Measurements from ENCODE around the gene SLC1A4.
"Not testable (repeated sequence)": the region's sequence is repeated elsewhere in the genome, so short reads cannot be mapped to it uniquely, and the experiment has no call there.

Gene SLC1A4

DNA sequence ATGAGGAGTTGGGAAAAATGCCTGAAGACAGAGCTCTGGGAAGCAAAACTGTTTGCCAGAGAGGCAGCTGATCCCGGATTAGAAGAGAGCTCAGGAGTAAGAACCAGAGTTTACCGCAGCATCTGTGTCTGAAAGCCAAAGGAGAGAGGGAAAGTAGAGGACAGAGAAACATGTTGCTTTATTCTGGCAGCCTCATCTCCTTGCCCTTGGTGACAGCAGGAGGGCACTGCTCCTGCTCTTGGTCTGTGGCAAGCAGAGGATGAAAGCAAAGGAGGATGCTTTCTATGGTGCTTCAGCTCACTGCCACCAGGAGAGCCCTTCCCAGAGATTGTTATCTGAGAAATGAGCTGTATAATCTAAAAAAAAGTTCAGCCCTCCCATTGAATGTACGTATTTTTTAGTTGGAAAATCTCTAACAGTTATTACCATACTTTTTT is 7.7 kb downstream of the SLC1A4 start:
- DNase-seq, result no peak

DNA sequence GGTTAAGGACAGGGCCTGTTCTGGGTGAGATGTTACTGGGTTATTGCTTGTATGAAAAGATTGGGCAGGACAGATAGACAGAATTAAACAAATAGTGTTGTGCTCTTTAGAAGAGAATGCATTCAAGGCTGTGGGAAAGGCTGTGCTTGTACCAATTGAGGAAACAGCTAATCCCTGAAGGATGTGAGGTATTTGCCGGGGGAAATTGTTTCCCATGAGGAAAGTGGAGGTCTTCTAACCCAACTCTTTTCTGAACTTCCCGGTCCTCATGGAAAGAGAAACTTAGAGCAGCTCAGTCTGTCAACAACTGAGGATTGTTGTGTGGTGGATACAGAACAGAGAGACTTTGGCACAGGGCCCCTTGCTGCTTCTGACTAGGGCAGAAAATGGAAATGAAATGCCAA is 9.5 kb downstream of the SLC1A4 start:
- DNase-seq, result no peak

DNA sequence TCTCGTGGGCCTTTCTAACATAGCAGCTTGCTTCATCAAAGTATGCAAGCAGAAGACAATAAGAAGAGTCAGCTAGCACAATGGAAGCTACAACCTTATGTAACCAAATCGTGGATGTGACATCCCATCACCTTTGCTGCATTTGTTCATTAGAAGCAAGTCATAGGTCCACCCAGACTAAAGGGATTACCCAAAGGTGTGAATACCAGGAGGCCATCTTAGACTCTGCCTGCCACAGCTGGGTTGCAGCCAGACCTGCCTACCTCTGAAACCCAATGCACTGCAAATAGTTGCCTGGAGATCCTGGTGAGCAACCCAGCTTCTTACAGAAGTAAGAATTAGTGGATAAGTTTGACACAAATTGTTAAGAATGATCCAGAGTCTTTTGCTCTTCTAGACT is 10.6 kb downstream of the SLC1A4 start:
- no peak for DNase-seq

DNA sequence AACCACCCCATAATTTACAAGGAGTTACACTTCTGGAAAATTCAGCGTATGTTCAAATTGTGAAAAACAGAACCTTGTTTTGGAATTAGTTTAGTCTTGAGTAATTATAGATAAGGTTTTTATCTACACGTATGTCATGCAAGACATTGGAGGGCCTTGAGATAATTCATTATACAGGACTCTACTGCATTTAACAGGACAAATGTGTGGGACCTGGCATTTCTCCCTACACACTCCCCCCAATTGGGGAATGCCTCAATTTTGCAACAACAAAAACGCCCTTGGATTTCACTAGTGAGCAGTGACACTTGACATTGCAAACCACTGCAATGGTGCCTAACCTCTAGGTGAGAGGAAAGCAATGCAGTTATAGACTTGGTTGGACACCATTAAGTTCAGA is 11.4 kb downstream of the SLC1A4 start:
- no peak for DNase-seq

DNA sequence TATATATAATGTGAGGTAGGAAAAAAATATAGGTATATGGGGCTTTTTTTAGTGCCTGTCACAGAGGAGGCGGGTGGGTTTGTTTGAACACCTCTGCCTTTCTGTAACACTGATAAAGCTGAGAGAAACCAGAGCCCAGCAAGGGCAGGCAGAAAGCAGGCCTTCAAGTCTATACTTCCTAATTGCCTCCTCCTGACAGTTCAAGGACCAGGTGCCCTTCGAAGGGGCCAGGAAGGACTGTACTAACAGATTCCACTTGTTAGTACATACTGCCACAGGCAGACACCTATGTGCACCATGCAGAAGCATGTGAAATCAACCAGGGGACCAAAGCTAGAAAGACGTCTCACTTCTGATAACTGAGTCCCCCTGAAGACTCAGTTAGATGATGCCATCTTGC is 13.8 kb downstream of the SLC1A4 start:
- no peak for DNase-seq

DNA sequence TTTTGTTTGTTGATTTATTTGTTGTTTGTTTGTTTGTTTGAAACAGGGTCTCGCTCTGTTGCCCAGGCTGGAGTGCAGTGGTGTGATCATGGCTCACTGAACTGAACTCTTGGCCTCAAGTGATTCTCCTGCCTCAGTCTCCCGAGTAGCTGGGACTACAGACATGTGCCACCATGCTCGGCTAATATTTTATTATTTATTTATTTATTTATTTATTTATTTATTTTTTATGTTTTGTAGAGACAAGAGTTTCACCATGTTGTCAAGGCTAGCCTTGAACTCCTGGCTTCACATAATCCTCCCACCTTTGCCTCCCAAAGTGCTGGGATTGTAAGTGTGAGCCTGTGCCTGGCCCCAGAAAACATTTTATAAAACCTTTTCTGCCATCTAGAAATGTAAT is 15.0 kb downstream of the SLC1A4 start:
- DNase-seq, result not testable (repeated sequence)

DNA sequence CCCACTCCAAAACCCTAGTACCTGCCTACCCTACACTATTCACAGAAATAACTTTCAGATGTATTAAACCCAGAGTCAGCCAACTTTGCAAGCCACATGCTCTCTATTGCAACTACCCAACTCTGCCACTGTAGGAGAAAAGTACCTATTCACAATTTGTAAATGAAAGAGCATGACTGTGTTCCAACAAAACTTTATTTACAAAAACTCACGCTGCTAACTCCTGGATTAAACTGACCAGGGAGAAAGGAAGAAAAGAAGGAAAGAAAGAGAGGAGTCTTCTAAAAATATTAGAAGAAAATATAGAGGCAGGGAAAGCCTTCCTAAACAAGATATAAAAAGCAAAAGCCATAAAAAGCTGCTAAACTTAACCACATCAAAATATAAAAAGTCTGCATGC is 24.6 kb downstream of the SLC1A4 start:
- no peak for DNase-seq

DNA sequence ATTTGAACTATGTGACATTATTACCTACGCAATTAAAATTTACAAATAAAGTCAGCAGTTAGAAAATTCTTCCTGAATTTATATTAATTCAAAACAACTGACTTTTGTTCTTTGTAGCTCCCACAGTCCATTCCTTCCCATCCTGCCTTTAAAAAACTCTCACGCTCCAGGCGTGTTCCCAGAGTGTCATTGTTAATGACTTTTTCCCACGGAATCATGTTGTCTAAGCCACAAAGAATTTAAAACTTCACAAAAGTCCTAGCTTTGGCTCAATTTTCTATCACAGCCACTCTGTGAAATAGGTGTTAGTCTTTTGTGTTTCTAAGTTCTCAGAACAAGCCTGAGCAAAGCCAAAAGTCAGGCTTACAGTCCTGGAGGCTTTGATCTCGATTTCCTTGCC is 26.5 kb downstream of the SLC1A4 start:
- DNase-seq, result no peak

DNA sequence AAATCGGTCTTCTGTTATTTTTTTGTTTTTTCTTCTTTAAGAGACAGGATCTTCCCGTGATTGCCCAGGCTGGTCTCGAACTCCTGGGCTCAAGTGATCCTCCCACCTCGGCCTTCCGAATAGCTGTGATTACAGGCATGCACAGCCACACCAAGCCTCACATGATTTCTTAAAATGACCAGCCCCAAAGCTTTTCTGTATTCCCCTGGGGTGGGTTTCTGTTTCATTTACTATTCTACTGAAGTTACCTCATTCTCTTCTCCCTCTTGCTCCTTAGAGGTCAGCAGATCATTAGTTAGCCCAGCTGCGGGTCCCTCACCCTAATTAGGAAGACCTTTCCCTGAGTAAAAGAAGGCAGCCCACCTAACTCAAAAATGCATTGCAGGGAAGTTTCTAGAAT is 27.6 kb downstream of the SLC1A4 start:
- no peak for DNase-seq

DNA sequence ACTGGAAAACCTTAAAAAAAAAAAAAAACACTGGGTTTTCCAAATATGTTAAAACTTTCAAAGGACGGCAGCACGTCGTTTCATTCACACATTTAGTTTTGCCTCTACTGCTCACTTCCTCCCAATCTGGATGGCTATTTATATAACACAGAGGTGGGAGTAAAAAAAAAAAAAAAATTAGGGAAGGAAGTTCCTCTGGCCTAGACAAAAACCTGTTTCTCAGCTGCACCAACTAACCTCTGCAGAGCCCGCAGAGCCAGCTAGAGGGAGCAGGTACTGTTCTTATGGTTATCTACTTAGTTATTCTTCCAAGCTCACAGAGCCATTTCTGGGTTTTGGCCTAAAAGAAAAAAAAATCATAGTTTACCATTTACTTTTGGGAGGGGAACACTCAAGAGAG is 28.1 kb downstream of the SLC1A4 start:
- no peak for DNase-seq

DNA sequence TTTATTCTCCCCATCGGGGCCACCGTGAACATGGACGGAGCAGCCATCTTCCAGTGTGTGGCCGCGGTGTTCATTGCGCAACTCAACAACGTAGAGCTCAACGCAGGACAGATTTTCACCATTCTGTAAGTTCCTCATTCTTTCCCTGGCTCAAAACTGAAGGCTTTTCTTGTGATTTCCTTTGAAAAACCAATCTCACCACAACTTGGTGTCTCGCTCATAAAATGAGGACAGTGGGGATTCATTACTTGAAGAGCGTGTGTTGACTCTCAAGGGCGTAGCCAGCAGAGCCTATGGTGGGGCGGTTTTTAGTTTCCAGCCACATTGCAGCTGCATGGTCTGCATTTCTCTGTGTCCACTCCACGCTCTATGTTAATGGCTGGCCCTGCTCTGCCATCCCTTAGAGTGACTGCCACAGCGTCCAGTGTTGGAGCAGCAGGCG is 29.0 kb downstream of the SLC1A4 start:
- no peak for DNase-seq

DNA sequence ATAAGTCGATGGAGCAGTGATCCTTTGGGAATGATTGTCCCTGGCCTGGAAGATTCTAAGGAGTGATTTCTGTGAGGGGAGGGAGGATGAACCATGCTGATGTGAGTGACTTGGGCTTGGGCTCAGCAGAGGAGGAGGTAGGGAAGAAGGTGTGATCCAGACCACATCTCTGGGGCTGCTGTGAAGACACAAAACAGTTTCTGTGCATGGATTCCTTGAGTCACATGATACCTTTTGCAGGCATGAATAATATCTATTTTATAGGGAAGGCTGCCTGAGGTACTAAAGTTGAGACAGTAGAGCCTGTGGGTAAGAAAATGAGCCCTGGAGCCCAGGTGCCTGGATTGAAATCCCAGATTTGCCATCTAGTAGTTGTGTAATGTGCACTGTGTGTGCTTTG is 29.8 kb downstream of the SLC1A4 start:
- DNase-seq, result no peak

DNA sequence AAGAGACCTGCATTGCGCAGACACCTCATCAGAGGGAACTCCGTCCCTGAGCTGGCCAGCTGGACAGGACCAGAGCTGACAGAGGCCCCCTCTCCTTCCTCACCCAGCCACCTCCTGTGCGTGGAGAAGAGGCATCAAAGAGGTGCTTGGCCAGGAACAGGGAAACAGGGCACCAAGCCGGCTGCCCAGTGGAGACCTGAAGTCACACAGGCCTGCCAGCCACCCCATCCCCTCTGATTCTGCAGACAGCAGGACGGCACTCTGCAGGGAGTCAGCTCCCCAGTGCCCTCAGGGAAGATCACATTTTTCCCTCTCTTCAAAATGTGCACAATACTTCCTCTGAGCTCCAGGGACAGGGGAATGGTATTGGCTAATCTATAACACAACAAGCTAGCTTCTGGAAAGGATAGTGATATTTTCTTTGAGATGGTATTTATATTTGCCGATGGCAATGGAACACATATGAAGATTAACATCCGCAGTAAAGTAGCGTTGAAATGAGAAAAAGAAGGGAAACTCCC is 30.5 kb downstream of the SLC1A4 start:
- no peak for DNase-seq

DNA sequence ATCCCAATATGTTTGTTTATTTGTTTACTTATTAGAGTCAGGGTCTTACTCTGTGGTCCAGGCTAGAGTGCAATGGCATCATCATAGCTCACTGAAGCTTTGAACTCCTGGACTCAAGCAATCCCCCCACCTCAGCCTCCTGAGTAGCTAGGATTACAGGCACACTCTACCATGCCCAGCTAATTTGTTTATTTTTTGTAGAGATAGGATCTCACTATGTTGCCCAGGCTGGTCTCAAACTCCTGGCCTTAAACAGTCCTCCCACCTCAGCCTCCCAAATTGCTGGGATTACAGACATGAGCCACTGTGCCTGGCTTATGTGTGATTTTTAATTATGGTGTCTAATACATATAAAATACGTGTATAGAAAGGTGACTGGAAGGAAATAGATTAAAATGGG is 31.1 kb downstream of the SLC1A4 start:
- not testable (repeated sequence) for DNase-seq

DNA sequence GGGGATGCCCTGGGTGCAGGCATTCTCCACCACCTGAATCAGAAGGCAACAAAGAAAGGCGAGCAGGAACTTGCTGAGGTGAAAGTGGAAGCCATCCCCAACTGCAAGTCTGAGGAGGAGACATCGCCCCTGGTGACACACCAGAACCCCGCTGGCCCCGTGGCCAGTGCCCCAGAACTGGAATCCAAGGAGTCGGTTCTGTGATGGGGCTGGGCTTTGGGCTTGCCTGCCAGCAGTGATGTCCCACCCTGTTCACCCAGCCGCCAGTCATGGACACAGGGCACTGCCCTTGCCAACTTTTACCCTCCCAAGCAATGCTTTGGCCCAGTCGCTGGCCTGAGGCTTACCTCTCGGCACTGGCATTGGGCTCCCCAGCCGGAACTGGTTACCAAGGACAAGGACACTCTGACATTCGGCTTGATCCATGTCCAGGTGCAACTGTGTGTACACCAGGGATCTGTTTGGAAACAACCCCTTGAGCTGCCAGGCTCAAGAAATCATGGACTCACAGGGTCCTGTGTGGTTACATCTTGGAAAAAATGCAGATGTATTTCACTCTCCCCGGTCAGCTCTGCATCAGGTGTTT is 31.8 kb downstream of the SLC1A4 start:
- no peak for DNase-seq

DNA sequence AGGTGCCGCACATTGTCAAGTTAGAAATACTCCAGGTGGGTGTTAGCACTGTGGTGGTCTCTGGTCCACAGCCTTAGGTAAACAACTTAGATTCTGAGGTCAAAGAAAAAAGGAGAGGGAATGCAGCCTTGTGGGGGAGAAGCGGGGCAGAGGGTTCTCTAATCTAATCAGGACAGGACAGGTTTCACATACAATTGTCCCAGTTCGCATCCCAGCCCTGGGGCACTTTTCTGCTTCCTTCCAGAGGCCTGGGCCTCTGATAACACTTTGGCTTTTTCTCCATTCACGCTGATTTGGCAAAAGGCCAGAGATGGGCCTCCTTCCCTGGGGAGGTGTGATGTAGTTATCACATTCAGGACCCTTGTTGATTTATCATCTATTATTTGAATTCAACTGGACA is 32.5 kb downstream of the SLC1A4 start:
- DNase-seq, result no peak

DNA sequence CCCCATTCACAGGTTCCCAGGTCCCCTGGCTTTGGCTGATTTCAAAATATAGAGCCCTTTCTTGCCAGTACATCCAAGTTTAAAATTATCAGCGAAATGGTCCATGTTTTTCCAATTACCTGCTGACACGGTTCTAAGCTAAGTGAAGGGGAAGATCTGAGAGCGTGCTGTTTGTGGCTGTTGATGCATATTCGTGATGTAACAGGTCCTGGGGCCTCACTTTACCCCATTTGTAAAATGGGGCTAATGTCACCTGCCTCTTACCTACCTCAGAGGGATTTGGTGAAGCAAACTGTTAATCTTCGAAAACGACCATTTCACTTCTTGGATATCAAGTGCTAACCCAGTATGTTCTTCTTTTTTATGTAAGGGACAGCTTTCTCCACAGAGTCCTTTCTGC is 33.0 kb downstream of the SLC1A4 start:
- DNase-seq, result no peak

DNA sequence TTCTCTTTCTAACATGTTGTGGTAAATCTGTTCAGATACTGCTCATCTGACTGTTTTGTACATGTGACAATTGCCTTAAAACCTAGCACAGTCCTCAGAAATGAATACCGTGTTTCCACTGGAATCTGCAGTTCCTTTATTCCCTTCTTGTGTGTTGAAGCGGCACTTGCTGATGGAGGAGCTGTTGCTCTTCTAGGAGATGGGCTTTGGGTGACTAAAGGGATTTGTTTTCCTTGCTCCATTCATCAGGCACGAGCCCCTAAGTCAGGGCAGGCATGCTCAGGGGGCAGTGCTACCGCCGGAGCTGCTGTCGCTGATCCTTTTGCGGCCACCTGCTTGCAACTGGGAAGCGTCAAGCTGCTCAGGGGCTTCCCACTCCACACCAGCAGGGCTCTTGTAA is 34.5 kb downstream of the SLC1A4 start:
- no peak for DNase-seq

DNA sequence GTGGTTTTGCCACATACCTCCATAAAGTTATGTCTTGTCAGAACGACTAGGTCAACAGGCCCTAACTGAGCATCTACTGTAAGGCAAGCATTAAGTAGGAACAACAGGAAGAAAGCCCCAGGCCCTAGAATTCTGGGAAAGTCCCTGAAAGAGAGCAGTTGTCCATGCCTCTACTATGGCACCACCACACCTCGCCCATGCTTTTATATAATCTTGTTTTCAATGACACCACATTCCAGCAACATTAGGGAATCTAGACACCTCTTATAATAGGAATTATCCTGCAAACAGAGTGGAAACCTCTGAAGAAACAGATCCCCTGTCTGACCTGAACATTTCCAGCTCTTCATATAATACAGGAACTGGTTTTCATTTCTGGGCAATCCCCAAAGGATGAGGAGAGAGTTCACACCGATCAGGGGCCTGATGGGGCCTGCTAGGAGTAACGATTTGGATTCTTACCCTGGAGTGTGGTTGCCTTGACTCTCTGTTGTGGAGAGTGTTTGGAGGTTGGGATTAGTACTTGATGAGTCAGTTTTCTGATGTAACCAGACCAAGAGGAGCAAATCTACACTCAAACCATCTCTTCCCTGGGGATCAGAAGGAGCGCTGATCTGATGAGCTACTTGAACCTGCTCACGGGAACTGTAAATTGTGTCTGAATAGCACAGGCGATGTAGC is 35.1 kb downstream of the SLC1A4 start:
- no peak for DNase-seq

DNA sequence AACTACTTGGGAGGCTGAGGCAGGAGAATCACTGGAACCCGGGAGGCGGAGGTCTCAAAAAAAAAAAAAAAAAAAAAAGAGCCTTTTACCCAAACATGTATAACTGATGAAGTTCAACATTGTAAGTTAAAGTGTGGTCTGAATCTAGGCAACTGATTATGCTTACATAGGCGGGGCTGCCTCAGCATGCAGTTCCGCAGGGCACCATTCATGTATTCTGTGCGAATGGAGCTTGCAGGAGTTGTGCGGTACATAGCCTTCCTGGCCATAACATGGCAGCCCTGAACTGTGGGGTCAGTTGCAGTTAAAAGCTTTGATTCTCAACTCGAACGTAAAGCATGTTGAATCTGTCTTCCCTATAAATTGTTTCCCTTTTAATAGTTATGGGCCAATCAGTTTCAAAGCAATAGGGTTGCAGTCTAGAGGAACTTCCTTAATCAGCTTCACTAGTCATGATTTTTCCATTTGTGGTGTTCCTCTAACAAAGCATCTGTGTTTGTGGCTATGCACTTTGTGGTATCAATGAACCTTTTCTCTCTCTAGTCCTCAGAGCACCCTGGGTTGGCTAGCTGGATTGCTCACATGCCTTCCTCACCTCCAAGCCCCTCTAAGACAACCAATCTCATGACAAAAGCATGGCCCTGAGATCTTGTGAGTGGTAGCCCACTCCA is 36.4 kb downstream of the SLC1A4 start:
- no peak for DNase-seq

DNA sequence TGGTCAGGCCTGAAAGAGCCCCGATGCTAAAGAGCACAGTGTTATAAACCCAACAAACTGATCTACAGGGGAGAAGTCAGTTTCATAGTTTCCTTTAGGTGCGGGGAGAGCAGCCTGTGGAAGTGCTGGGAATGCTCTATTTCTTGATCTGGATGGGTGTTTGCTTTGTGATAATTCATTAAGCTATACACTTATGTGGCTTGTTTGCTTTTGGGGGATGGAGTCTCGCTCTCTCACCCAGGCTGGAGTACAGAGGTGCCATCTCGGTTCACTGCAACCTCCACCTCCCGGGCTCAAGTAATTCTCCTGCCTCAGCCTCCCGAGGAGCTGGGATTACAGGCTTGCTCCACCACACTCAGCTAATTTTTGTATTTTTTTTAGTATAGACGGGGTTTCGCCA is 37.0 kb downstream of the SLC1A4 start:
- no peak for DNase-seq

DNA sequence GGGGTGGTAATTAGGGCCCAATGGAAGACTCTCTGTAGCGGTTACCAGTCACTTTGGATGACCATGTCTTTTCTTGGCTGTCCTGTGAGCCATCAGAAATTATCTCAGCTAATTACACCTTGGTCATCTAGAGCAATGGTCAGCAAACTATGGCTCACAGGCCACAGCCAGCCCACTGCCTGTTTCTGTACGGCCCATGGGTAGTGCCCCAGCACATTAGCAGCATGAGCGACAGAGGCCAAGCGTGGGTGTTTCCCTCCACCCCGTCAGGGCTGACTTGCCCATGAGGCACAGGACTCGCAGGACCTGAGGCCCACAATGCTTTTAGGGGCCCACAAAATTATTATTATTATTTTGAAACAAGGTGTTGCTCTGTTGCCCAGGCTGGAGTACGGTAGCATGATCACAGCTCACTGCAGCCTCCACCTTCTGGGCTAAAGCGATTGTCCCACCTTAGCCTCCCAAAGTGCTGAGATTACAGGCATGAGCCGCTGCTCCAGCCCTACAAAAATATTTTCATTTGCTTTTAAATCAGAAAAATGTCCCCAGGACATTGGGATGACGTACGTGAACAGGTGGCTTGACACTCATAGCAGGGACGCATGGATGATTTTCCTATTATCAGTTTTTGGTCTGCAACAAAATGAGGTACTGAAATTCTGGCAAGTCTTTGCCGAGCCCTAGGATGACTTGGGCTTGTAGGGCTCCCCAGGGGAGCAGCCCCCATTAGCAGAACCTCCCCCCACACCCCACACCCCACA is 37.7 kb downstream of the SLC1A4 start:
- DNase-seq, result no peak

DNA sequence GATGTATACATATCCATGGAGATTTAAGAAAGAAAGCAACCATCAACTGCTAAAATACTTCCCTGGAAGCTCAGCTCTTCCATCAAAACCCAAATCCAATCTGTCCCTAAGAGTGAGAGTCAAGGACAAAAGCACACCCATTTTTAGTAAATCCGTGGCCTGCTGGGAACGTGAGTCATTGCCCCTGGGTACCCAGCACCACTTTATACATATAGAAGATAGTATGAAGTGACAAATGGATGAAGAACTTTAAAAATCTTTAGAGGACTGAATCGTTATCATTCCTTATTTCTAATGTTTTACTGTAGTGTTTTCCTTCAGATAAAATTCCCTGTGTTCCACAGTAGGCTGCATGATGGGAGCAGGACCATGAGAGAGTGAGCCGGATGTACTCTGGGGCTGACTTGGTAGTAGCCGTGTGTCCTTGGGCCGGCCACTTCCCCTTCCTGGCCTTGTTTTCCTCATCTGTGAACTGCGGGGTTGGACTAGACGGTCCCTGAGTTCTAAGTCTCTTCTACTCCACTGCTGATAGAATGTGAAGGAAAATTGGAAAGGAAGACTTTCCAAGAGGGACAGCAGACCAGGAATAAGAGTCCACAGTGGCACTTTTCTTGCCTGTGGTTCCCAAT is 38.5 kb downstream of the SLC1A4 start:
- no peak for DNase-seq
